OCI-LY3 (cell line): ENCODE data around the gene FGF7.

Source experiments
- H2AFZ ChIP-seq: fragments of 200-600, 300-600 bp; shearing (Covaris generic); 2 replicates; pipeline ENCODE4 v1.6.0; 2014; ENCODE audit warnings: antibody characterized with exemption, low read depth, low read length
- H3K27ac ChIP-seq: fragments of 200-600, 300-600 bp; sonication (generic); 2 replicates; pipeline ENCODE4 v1.5.1; 2014; ENCODE audit warnings: mild to moderate bottlenecking, low read length, moderate library complexity, mixed read lengths
- H3K27me3 ChIP-seq: fragments of 200-600, 300-600 bp; sonication (generic); 2 replicates; pipeline ENCODE4 v1.6.1; 2014; ENCODE audit warnings: low read depth, low read length, mixed read lengths
- H3K36me3 ChIP-seq: fragments of 200-600, 300-600 bp; sonication (generic); replicated peaks from 2 replicates; pipeline ENCODE3; 2014; ENCODE audit warnings: low read depth, low read length, mixed read lengths
- H3K4me1 ChIP-seq: fragments of 300-600, 200-600 bp; sonication (generic); 2 replicates; pipeline ENCODE4 v1.6.1; 2014; ENCODE audit warnings: low read length, mixed read lengths
- H3K4me2 ChIP-seq: fragments of 200-600, 300-600 bp; sonication (generic); 2 replicates; pipeline ENCODE4 v1.6.1; 2014; ENCODE audit warnings: low read length, mixed read lengths
- H3K4me3 ChIP-seq: fragments of 300-600, 200-600 bp; sonication (generic); 2 replicates; pipeline ENCODE4 v1.5.1; 2014; ENCODE audit warnings: antibody characterized with exemption, mild to moderate bottlenecking, low read length, moderate library complexity
- H3K79me2 ChIP-seq: fragments of 300-600, 200-600 bp; shearing (Covaris generic); 2 replicates; pipeline ENCODE4 v1.6.1; 2014; ENCODE audit warnings: mild to moderate bottlenecking, low read length, mixed read lengths
- H3K9ac ChIP-seq: fragments of 300-600, 200-600 bp; shearing (Covaris generic); 2 replicates; pipeline ENCODE4 v1.6.0; 2014; ENCODE audit warnings: mild to moderate bottlenecking, low read length, moderate library complexity
- H3K9me3 ChIP-seq: fragments of 200-600, 300-600 bp; shearing (Covaris generic); 2 replicates; pipeline ENCODE4 v1.6.1; 2014; ENCODE audit warnings: low read length, mixed read lengths; ENCODE audit not compliant: insufficient read depth
- H4K20me1 ChIP-seq: fragments of 200-600, 300-600 bp; sonication (generic); 2 replicates; pipeline ENCODE4 v1.6.1; 2016; ENCODE audit warnings: low read length, mixed read lengths; ENCODE audit not compliant: insufficient read depth
- EZH2phosphoT487 ChIP-seq: fragments of 200-600 bp; shearing (Covaris generic); IDR thresholded peaks from 2 replicates; pipeline ENCODE4 v1.6.1; 2018; ENCODE audit warnings: antibody characterized with exemption, mixed run types, low read depth
- TF ChIP-seq, protein P1 (sequence below): fragments of 200-600, 300-600 bp; sonication (generic); IDR thresholded peaks from 2 replicates; pipeline ENCODE4 v1.5.1; 2014; ENCODE audit warnings: antibody characterized with exemption, low read length, low read depth

Gene FGF7, protein sequence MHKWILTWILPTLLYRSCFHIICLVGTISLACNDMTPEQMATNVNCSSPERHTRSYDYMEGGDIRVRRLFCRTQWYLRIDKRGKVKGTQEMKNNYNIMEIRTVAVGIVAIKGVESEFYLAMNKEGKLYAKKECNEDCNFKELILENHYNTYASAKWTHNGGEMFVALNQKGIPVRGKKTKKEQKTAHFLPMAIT

DNA sequence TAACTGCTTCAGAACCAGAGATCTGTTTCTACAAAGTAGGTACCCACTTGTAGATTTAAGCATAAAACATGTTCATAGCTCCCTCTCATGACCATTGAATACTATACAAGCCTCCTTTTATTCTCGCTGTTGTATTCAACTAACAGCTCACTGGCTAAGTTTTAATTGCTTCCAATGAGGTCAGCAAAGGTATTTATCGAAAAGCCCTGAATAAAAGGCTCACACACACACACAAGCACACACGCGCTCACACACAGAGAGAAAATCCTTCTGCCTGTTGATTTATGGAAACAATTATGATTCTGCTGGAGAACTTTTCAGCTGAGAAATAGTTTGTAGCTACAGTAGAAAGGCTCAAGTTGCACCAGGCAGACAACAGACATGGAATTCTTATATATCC, at the start of gene FGF7:
Gene FGF7, plus strand, starts transcription at position 222 of the 400 bp plus-strand sequence. CDS start 1,056 bp downstream, outside the sequence.
- Histone ChIP-seq H3K27ac (no peak within 1 kb of the TSS), H2AFZ (peak within 1 kb of the TSS; percentile 61), H3K4me3 (peak within 1 kb of the TSS; percentile 33), H3K27me3 (0 out of 2 replicates have a peak, but pooled peaks cover 3% of the 10 kb centered on the region), H3K9ac (no peak within 1 kb of the TSS), H3K36me3 (no peaks in the 10 kb centered on the region), H4K20me1 (no peaks in the 10 kb centered on the region), H3K9me3 (no peaks in the 10 kb centered on the region), H3K79me2 (no peaks in the 10 kb centered on the region), H3K4me2 (peak within 1 kb of the TSS; percentile 40), H3K4me1 (no peaks in the 10 kb centered on the region)
- TF ChIP-seq, protein P1, sequence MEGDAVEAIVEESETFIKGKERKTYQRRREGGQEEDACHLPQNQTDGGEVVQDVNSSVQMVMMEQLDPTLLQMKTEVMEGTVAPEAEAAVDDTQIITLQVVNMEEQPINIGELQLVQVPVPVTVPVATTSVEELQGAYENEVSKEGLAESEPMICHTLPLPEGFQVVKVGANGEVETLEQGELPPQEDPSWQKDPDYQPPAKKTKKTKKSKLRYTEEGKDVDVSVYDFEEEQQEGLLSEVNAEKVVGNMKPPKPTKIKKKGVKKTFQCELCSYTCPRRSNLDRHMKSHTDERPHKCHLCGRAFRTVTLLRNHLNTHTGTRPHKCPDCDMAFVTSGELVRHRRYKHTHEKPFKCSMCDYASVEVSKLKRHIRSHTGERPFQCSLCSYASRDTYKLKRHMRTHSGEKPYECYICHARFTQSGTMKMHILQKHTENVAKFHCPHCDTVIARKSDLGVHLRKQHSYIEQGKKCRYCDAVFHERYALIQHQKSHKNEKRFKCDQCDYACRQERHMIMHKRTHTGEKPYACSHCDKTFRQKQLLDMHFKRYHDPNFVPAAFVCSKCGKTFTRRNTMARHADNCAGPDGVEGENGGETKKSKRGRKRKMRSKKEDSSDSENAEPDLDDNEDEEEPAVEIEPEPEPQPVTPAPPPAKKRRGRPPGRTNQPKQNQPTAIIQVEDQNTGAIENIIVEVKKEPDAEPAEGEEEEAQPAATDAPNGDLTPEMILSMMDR = no peak
- no peak for TF ChIP-seq EZH2phosphoT487

DNA sequence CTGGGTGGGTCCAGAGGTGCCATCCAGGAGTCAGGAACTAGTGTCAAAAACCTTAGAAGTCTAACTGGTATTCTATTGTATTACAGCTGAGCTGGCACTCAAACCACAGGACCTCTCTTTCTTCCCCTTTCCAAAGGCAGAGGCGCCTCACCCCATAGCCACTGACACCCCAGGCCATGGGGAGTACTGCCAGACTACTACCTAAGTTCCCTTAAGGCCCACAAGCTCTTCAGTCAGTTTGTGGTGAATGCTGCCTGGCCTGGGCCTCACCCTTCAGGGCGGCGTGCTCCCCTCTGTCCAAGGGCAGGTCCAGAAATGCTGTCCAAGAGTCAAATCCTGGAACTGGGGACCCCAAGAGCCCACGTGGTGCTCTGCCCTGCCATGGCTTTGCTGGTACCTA, 43.0 kb upstream of the FGF7 start:
- no peaks in the 10 kb centered on the region for H3K9me3 ChIP-seq
- H4K20me1 ChIP-seq = no peaks in the 10 kb centered on the region
- H3K9ac ChIP-seq = no peak overlapping the region
- H3K4me3 ChIP-seq = no peak overlapping the region
- no peak overlapping the region for H3K27ac ChIP-seq
- no peaks in the 10 kb centered on the region for H3K4me1 ChIP-seq
- H3K79me2 ChIP-seq = no peaks in the 10 kb centered on the region
- TF ChIP-seq, protein P1 = no peak
- no peak for TF ChIP-seq EZH2phosphoT487
- no peak overlapping the region for H3K4me2 ChIP-seq
- H2AFZ ChIP-seq = no peak overlapping the region
- no peaks in the 10 kb centered on the region for H3K36me3 ChIP-seq
- no peaks in the 10 kb centered on the region for H3K27me3 ChIP-seq

DNA sequence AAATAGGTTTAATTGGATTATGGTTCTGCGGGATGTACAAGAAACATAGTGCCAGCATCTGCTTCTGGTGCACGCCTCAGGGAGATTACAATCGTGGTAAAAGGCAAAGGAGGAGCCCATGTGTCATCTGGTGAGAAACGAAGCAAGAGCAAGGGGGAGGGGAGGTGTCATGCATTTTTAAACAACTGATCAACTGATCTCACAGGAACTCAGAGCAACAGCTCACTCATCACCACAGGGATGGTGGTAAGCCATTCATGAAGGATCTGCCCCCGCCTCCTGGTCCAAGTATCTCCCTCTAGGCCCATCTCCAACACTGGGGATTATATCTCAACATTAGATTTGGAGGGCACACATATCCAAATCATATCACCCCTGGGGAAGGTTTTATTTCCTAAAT, 42.1 kb upstream of the FGF7 start:
- H3K4me3 ChIP-seq = no peak overlapping the region
- no peak overlapping the region for H2AFZ ChIP-seq
- H3K4me1 ChIP-seq = no peaks in the 10 kb centered on the region

GRCh38 chr15:49382394-49382793, 40.6 kb upstream of the FGF7 start:
- H3K36me3 ChIP-seq = no peaks in the 10 kb centered on the region
- H3K9ac ChIP-seq = no peak overlapping the region
- no peak overlapping the region for H2AFZ ChIP-seq
- no peaks in the 10 kb centered on the region for H3K79me2 ChIP-seq
- H3K4me1 ChIP-seq = no peaks in the 10 kb centered on the region; the same call in 1 of the 2 replicates
- TF ChIP-seq EZH2phosphoT487 = no peak
- TF ChIP-seq, protein P1 = no peak
- H3K27ac ChIP-seq = no peak overlapping the region
- no peak overlapping the region for H3K4me3 ChIP-seq
- no peaks in the 10 kb centered on the region for H4K20me1 ChIP-seq
- no peak overlapping the region for H3K4me2 ChIP-seq
- H3K27me3 ChIP-seq = no peaks in the 10 kb centered on the region
- H3K9me3 ChIP-seq = no peaks in the 10 kb centered on the region

More for the DNA sequence above, 42.1 kb upstream of the FGF7 start:
- Histone ChIP-seq H3K36me3 (no peaks in the 10 kb centered on the region), H3K27ac (no peak overlapping the region), H3K4me2 (no peak overlapping the region), H4K20me1 (no peaks in the 10 kb centered on the region), H3K9ac (no peak overlapping the region), H3K27me3 (no peaks in the 10 kb centered on the region), H3K79me2 (no peaks in the 10 kb centered on the region), H3K9me3 (no peaks in the 10 kb centered on the region)
- no peak for TF ChIP-seq EZH2phosphoT487
- TF ChIP-seq, protein P1 = no peak
